ENCODE results near the gene HMCN1. TPM values are rescaled to one million over a fixed set of nuclear protein-coding genes. Genes with fewer than 3 reads are reported as not detected.

HMCN1 gene
- total RNA-seq, 1 donor from 2014 or later, result 2.2 TPM

- DNase-seq (ENCODE audit: low read depth), result no peak
Measured at GRCh38 chr1:185960422-185961321, 226.5 kb downstream of the HMCN1 start.

DNA sequence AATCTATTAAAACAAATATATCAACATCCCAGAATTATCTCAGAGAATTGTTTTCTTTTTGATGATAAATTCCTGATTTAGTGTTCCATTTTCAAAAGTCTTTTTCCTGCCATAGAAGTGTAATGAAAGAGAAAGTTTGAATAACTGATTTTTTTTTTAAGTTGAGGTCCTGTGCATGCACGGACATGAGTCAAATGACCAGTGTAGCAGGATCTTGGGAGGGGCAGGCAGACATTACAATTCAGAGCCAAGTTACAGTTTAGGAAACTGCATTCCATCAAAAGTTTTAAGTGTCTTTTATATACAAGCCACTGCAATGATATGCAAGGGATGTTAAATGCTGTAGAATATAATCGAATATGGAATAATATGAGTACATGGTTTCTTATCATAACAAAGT, 227.5 kb downstream of the HMCN1 start:
- DNase-seq (ENCODE audit: low read depth), result no peak

GRCh38 chr1:185964946-185965345, 230.8 kb downstream of the HMCN1 start:
- no peak for DNase-seq (ENCODE audit: low read depth)

GRCh38 chr1:185965870-185966269, 231.7 kb downstream of the HMCN1 start:
- no peak for DNase-seq (ENCODE audit: low read depth)

DNA sequence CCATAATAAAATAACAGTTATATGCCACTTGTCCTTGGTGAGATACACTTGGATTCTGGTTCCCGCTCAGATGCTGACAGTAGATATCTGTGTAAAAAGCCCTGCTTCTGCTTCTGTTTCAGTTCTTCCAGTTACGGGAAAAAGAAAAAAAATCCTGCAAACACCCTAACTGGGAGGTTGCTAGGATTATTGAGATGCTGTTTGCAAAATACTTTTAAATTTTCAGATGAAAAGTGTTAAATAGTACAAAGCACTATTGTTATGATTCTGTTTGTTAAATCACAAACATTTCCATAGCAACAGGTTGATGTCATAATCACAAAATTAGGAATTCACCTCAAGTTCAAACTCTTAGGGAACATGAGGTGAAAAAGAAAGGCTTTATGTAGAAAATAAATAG, 232.3 kb downstream of the HMCN1 start:
- DNase-seq (ENCODE audit: low read depth), result no peak

- DNase-seq (ENCODE audit: low read depth), result no peak
Measured at GRCh38 chr1:185969028-185969427, 234.8 kb downstream of the HMCN1 start.

- no peak for DNase-seq (ENCODE audit: low read depth)
Measured at GRCh38 chr1:185969524-185969991, 235.4 kb downstream of the HMCN1 start.

- DNase-seq (ENCODE audit: low read depth), result peak; percentile 43
Measured at GRCh38 chr1:185971688-185972087, 237.5 kb downstream of the HMCN1 start.

- DNase-seq (ENCODE audit: low read depth), result no peak
Measured at GRCh38 chr1:185972096-185972850, 238.1 kb downstream of the HMCN1 start.

GRCh38 chr1:185973645-185974044, 239.5 kb downstream of the HMCN1 start:
- peak; percentile 87 for DNase-seq (ENCODE audit: low read depth)

- no peak for DNase-seq (ENCODE audit: low read depth)
Measured at GRCh38 chr1:185974367-185975170, 240.4 kb downstream of the HMCN1 start.

- no peak for DNase-seq (ENCODE audit: low read depth)
Measured at GRCh38 chr1:185980891-185981290, 246.7 kb downstream of the HMCN1 start.

- no peak for DNase-seq (ENCODE audit: low read depth)
Measured at GRCh38 chr1:185984113-185984836, 250.1 kb downstream of the HMCN1 start.

DNA sequence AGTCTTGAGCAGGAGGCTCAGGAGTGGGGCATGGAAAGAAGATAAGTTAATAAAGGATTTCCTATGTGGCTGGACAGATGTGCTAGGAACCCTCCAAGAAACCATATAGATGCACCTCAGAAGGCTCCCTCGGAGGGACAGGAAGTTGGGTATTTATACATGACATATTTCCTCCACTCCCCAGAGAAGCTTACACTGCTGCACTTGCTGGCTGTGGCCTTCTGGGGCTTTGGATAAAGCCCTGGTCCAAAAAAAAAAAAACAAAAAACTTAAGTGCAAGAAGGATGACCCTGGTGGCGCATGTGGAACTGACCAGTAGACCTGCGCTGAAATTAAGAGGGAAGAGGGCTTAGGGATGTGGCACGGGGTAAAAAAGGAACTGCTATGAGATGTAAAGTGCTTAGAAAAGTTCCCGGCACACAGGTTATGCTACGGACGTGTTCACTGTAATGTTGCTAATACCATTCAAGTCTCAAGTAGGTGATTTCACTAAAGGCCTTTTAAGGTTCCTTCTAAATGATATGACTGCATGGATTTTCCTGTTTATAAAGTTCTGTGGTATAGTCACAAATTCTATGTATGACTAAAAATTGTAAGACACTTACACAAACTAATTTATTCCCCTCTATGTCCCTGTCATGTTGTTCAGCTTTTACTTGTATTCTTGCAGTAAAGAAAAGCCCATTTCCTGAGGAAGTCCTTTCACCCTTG, 253.6 kb downstream of the HMCN1 start:
- DNase-seq (ENCODE audit: low read depth), result no peak

DNA sequence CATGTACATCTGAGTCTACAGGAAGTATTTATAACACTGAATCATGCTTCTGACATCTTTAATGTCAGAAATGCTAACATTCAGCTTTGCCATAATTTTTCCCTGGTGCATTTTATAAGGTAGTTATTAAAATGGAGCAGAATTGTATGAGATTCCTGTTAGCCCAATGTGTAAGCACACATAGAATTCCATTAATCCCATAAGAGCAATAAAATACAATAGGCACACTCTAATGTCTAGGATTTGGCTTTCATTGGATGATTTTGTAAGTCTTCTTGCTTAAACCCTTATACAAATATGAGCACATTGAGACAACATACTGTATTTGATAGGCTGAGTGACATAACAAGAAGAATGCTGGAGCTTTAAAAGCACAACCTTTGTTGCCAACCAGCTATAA, 256.4 kb downstream of the HMCN1 start:
- DNase-seq (ENCODE audit: low read depth), result no peak

DNA sequence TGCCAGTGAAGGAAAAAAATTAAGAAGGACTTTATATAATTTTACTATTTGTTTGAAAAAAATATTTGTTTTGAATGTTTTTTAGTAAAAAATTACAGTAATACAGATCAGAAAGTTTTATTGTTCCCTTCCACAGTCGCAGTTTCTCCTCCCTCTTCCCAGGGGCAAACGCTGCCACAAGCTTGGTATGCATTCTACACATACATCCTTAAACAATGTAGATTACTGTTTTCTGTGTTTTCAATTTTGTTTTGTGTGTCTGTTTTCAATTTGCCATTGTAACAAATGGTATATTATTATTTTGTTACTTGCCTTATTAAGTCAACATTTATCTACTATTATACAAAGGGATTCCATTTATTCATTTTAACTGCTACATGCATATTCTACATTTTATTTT, 257.1 kb downstream of the HMCN1 start:
- no peak for DNase-seq (ENCODE audit: low read depth)

GRCh38 chr1:185996211-185996610, 262.0 kb downstream of the HMCN1 start:
- DNase-seq (ENCODE audit: low read depth), result peak; percentile 11

- no peak for DNase-seq (ENCODE audit: low read depth)
Measured at GRCh38 chr1:185998391-185998790, 264.2 kb downstream of the HMCN1 start.

DNA sequence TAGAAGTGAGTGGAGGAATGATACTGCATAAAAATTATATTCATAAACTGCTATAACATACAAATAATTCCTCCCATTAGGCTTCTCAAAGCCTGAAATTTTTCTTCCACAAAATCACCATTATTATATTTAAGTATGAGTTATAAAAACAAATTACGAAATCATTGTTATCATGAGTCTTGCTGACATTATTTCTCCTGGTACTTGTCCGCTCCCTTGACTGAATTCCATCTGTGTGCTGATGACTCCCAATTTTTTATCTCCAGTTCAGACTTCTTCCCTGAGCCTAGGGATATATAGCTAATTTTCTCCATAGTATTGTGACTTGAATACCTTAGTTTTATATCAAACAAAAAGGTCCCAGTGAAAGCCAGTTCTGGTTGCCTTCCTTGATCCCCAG, 268.2 kb downstream of the HMCN1 start:
- no peak for DNase-seq (ENCODE audit: low read depth)
